Measurements from ENCODE around the gene FBP2.
"Not testable (repeated sequence)": the region's sequence is repeated elsewhere in the genome, so short reads cannot be mapped to it uniquely, and the experiment has no call there.

Gene FBP2

GRCh38 chr9:94545940-94546339 is 47.7 kb downstream of the FBP2 start:
- no peak overlapping the region for H3K4me3 ChIP-seq (ENCODE audit: low read depth, low read length)
- no peak for TF ChIP-seq CTCF (IDR thresholded peaks at IDR 0.05; ENCODE audit: low read depth, low read length)

GRCh38 chr9:94544335-94544734 is 49.3 kb downstream of the FBP2 start:
- H3K4me3 ChIP-seq (ENCODE audit: low read depth, low read length), result not testable (repeated sequence)

- H3K4me3 ChIP-seq (ENCODE audit: low read depth, low read length), result no peak overlapping the region
- TF ChIP-seq CTCF (IDR thresholded peaks at IDR 0.05; ENCODE audit: low read depth, low read length), result no peak
Measured at GRCh38 chr9:94538908-94539307, 54.7 kb downstream of the FBP2 start.

- TF ChIP-seq CTCF (IDR thresholded peaks at IDR 0.05; ENCODE audit: low read depth, low read length), result no peak
- no peak overlapping the region for H3K4me3 ChIP-seq (ENCODE audit: low read depth, low read length)
Measured at GRCh38 chr9:94534901-94535300, 58.7 kb downstream of the FBP2 start.

GRCh38 chr9:94533601-94534000 is 60.0 kb downstream of the FBP2 start:
- no peak overlapping the region for H3K4me3 ChIP-seq (ENCODE audit: low read depth, low read length)
- TF ChIP-seq CTCF (IDR thresholded peaks at IDR 0.05; ENCODE audit: low read depth, low read length), result no peak

- TF ChIP-seq CTCF (IDR thresholded peaks at IDR 0.05; ENCODE audit: low read depth, low read length), result no peak
- H3K4me3 ChIP-seq (ENCODE audit: low read depth, low read length), result no peak overlapping the region
Measured at GRCh38 chr9:94533155-94533554, 60.5 kb downstream of the FBP2 start.

- no peak for TF ChIP-seq CTCF (IDR thresholded peaks at IDR 0.05; ENCODE audit: low read depth, low read length)
- no peak overlapping the region for H3K4me3 ChIP-seq (ENCODE audit: low read depth, low read length)
Measured at GRCh38 chr9:94528886-94529285, 64.7 kb downstream of the FBP2 start.

- TF ChIP-seq CTCF (IDR thresholded peaks at IDR 0.05; ENCODE audit: low read depth, low read length), result no peak
- H3K4me3 ChIP-seq (ENCODE audit: low read depth, low read length), result no peak overlapping the region
Measured at GRCh38 chr9:94526951-94527350, 66.7 kb downstream of the FBP2 start.

Measured in WI38 (cell line).